HG03064 (cell line): ENCODE data around the gene PTPRU.

Source experiments
- ATAC-seq: cut with Tn5 transposase; IDR thresholded peaks from one replicate; pipeline ENCODE4 v1.9.1; 2021; ENCODE audit warnings: low read depth; ENCODE audit not compliant: unreplicated experiment

The PTPRU gene

DNA sequence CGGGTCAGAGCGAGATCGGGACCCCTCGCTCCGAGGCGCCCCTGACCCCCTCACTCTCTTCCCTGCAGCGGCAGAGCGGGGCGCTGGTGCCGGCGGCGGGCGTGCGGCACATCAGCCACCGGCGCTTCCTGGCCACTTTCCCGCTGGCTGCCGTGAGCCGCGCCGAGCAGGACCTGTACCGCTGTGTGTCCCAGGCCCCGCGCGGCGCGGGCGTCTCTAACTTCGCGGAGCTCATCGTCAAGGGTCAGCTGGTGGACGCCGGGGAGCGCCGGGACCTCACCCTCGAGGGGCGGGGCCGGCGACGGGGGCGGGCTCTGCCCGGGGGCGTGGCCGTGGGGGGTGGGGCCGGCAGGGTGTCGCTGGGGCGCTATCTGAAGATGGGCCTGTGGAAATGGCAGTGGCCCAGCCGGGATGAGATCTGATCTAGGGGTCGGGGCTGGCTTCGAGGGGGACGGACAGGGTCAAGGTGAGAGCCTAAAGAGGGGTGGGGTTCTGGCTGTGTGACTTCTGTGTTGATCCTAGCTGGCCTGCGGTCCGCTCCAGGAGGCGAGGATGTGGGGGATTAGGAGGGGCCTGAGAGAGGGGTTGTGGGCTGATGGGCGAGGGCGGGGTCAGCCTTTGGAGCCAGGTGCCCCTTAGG, 23.6 kb downstream of the PTPRU start:
- ATAC-seq: no peak

DNA sequence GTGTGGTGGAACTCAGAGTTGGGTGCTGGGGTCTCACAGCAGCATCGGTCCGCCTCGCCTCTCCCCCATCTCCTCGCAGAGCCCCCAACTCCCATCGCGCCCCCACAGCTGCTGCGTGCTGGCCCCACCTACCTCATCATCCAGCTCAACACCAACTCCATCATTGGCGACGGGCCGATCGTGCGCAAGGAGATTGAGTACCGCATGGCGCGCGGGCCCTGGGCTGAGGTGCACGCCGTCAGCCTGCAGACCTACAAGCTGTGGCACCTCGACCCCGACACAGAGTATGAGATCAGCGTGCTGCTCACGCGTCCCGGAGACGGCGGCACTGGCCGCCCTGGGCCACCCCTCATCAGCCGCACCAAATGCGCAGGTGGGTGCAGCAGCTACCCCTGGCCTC, 24.2 kb downstream of the PTPRU start:
- no peak for ATAC-seq

DNA sequence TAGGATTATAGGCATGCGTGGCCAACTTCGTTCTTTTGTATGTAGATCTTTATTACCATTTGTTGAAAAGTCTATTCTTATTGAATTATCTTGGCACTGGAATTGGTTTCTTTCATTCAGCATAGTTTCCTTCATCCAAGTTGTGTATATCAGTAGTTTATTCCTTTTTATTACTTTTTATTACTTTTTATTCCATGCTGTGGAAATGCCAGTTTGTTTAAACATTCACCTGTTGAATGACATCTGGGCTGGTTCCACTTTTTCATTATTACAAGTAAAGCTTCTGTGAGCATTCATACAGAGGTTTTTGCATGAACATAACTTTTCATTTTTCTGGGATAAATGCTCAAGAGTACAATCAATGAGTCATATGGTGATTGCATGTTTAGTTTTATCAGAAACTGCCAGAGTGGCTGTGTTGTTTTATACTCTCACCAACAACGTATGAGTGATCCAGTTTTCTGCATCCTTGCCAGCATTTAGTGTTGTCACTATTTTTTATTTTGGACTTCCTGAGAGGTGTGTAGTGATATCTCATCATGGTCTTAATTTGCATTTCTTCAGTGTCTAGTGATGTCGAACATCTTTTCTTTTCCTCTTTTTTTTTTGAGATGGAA, 28.6 kb downstream of the PTPRU start:
- ATAC-seq: no peak

DNA sequence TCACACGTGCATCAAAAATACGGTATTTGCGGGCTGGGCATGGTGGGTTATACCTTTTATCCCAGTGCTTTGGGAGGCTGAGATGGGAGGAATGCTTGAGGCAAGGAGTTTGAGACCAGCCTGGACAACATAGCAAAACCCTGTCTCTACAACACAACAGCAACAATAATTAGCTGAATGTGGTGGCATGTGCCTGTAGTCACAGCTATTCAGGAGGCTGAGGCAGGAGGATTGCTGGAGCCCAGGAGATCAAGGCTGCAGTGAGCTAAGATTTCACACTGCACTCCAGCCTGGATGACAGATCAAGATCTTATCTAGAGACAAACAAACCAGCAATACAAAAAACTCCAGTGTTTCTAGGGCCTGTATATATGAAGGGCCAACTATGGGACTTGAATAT, 30.6 kb downstream of the PTPRU start:
- no peak for ATAC-seq

DNA sequence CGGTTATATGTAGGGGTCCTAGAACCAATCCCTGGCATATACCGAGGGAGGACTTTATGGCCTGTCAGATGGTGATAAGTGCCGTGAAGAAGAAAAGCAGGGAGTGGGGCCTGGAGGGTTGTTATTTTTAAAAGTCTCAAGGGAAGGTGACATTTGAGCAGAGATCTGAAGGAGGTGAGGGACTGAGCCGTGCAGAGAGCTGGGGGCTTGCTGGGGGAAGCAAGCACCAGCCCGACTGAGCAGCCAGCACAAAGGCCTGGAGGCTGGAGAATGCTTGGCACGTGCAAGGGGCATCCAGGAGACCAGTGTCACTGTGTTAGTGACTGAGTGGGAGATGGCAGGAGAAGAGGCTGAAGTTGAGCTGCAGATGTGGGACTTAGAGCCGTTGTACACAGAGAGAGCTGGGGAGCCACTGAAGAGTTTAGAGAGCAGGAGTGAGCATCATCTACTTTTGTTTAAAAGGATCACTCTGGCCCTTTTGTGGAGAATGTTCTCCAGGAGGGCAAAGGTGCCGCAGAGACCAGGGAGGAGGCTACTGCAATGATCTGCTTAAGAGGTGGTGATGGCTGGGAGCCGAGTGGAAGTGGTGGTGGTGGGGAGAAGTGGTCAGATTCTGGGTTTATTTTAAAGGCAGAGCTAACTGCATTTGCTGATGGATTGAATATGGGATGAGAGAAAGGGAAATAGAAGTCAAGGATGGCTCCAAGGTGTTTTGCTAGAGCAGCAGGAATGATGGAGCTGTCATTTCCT, 31.2 kb downstream of the PTPRU start:
- no peak for ATAC-seq

DNA sequence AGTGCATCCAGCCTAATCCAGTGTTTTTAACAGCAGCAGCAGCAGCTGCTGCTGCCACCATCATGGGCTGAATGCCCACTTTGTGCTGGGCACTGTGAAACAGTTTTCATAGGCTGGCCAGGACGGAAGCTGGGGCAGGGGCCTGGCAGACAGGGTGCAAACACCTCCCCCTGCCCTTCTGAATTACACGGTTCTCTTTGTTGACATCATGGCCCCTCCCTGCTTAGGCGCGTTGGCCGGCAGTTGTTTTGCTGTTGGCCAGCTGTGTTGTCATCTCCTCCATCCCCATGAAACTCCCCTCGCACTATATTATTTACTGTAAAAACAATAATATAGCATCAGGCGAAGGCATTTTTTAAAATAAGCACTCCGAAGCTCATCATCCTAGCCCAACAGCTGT, 33.1 kb downstream of the PTPRU start:
- no peak for ATAC-seq

DNA sequence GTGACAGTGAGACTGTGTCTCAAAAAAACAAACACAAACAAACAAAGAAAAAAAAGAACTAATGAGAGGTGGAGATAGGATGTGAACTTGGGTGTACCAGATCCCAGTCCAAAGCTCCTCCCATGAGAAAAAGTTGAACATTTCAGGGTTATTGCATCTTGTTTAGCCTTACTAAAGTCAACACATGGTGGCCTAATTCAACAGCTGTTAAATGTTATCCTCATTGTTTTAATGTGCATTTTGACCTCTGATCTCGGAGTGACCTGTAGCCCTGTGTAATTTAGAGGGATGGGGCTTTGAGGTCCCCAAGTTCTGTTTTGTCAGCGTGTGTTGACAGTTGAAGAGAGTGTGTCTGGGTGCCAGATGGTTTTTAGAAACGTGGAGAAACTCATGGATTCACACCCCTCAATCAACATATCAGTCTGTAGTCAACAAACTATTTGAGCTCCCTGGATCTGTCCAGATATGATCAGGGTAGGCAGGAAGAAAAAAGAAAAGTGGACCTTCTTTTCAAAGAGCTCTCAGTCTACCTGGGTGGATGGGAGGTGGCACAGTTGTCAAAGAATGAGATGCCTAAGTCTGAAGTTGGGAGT, 34.7 kb downstream of the PTPRU start:
- no peak for ATAC-seq

DNA sequence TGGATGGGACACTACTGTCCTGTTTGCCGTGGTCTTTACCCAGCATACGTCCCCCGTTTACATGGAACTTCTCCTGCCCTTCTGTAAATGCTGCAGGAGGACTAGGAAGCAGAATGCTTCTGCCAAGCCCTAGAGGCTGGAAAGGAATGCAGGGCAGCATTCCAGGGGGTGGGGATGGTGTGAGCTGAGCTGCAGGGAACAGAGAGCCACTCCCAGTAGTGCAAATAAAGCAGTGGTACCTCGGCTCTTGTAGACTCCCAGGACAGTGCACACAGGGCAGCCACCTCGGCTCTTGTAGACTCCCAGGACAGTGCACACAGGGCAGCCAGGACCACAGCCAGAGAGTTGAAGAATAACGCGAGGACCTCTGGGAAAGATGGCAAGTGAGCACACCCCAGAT, 35.4 kb downstream of the PTPRU start:
- no peak for ATAC-seq

DNA sequence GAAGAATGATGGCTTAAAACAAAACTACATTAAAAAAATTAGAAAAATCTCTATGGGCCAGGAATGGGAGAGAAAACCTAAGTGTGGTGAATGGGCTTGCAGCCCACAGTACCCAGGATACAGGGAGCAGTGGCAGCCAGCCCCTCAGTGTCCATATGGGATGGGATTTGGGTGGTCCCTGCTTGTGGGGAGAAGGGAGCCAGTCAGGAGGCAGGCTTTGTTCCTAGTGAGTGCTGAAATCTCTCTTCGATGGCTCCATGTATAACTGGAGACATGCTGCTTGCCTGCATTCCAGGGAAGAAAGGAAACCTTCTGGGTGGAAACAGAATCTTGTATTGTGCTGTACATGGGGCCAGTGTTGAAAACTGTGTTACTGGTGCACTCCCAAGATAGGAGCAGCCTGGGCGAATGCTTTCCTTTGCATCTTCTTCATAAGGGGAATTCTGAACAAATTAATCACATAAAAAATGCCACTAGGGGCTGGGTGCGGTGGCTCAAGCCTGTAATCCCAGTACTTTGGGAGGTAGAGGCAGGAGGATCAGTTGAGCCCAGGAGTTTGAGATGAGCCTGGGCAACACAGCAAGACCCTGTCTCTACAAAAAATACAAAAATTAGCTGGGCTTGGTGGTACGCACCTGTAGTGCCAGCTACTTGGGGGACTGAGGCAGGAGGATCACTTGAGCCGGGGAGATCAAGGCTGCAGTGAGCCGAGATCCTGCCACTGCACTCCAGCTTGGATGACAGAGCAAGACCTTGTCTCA, 36.0 kb downstream of the PTPRU start:
- ATAC-seq: no peak

DNA sequence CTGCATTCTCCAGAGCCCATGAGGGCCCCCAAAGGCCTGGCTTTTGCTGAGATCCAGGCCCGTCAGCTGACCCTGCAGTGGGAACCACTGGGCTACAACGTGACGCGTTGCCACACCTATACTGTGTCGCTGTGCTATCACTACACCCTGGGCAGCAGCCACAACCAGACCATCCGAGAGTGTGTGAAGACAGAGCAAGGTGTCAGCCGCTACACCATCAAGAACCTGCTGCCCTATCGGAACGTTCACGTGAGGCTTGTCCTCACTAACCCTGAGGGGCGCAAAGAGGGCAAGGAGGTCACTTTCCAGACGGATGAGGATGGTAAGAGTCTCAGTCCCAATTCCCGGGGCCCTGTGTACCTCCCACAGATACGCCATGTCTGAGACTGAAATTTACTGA, 39.1 kb downstream of the PTPRU start:
- ATAC-seq: no peak

DNA sequence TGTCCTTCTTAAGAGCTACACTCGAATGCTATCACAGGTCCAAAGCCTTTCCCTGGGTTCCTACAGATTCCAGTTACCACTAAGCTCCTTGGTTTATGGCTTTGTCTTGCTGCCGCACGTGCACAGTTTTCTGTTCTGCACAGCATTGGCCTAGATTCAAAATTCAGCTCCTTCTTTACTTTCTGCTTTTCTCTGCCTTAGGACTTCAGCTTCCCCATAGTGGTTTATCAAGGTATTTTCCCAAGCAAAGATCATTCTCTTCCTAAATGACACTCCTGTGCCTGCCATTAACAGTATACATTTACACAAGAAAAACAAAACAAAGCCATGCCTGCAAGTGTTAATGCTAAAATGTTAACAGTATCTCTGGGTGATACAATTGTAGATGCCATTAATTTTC, 41.8 kb downstream of the PTPRU start:
- ATAC-seq: no peak

DNA sequence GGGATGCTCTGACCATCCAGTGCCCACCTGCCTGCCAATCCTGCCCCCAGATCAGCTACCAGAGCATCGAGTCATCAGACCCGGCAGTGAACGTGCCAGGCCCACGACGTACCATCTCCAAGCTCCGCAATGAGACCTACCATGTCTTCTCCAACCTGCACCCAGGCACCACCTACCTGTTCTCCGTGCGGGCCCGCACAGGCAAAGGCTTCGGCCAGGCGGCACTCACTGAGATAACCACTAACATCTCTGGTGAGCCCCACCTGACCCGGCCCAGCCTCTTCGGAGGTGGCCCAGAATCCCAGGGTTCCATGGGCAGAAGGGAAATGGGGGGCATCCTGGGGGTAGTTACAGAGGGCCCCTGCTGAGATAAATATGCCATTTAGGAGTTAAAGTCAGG, 43.1 kb downstream of the PTPRU start:
- no peak for ATAC-seq

DNA sequence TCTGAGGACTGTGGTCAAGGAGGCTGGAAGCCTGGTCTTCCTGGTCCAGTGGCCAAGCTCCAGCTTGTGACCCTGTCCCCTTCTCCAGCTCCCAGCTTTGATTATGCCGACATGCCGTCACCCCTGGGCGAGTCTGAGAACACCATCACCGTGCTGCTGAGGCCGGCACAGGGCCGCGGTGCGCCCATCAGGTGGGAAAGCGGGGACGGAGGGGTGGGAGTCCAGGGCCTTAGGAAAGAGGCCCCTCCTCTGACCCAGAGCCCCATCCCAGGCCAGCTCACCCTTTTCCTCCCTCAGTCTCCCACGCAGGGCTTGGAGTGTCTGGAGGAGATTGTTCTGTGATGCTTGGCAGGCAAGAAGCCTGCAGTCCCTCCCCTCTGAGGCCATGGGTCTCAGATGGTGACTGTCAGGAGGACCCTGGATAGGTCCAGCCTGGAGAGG, 43.6 kb downstream of the PTPRU start:
- ATAC-seq: no peak

DNA sequence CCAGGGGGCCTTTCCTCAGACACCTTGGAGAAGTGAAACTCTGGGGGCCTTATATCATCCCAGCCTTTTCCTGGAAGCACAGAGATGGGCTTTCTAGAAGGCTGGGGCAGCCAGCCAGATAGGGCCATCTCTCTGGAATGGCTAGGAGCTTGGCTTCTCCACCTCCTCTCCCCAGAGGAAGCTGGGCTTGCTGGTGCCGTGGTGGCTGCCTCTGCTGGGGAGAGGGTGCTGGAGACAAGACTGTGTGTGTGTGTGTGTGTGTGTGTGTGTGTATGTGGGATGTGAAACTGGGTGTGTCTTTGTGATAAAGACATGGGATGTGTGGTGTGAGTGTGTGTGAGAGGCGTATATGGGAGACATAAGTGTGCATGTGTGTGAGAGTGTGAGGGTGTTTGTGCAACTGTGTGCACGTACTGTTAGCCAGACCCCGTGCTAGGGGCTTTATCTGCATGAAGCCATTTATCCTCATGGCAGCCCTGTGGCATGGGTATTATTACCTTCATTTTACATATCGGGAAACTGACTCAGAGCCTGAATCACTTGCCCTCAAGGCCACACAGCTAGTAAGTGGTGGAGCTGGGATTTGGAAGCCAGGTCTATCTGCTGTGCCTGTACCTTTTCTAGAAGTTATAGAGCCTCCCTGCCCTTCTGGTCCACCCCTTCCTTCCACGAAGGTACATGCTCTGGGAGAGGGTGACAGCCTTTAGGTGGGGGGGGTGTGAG, 44.2 kb downstream of the PTPRU start:
- ATAC-seq: no peak

DNA sequence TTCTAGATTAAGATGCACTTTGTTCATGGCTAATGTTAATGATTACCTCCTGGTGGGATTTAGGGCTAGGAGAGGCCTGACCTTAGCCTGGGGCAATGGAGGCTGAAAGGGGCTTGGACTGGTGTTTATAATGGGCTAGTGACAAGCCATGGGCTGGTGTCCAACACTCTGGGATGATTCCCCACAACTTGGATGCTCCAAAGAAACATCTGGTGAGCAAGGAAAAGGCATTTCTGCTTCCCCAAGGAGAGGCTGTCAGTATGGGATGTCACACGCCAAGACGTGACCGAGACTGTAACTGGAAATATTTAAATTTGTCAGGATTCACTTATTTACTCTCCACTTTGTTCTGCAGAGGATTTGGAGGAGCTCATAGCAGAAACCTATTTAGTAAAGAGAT, 45.2 kb downstream of the PTPRU start:
- ATAC-seq: no peak

DNA sequence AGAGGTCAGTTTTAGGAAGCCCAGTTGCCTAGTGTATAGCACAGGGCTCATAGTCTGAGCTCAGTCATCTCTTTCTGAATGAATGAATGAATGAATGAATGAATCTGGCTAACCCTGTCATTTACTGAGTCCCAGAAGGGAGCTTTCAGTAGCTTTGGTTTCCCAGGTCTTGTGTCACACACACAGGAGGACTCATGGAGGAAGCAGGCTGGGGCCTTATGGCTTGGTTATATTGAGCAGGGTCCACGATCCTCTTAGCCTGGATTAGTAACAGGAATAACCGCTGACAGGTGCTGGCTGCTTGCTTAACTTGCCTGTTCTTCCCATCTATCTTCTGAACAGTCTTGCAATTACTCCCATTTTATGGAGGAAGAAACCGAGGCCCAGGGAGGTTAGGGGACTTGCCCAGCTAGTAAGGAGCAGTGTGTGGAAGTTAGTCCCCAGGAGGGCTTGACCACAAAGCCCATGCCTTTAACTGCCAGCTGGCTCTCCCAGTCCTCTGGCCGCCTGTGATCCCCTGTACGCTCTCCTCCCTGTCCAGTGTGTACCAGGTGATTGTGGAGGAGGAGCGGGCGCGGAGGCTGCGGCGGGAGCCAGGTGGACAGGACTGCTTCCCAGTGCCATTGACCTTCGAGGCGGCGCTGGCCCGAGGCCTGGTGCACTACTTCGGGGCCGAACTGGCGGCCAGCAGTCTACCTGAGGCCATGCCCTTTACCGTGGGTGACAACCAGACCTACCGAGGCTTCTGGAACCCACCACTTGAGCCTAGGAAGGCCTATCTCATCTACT, 46.0 kb downstream of the PTPRU start:
- ATAC-seq: no peak

DNA sequence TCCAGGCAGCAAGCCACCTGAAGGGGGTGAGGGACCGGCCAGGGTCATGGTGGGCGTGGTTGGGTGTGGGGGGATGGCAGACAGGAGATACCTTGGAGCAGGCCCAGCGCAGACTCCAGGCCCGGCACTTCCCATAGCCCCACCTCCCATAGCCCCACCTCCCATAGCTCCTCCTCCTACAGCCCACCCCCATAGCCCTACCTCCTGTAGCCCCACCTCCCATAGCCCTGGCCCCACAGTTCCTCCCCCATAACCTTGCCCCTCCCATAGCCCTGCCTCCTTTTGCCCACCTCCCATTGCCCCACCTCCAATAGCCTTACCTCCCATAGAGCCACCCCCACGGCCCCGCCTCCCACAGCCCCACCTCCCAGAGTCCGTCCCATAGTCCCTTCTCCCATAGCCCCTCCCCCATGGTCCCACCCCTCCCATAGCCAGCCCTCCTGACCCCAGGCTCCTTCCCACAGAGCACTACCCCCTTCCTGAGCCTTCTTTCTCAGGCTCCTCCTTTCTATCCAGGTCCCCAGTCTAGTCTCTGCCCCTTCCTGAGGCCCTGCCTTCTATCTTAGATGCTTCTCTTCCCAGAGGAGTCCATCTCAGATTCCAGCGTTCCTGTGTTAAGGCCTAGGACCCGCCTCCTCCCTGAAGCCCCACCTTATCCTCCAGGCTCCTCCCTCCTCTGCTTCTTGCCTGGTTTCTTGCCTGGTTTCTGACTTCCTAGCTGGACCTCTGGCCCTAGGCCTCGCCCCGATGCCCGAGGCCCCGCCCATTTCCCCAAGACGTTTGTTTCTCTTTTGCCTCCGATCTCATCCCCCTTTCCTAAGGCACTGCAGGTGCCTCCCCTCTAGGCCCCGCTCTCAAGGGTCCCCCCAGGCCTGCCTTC, 46.8 kb downstream of the PTPRU start:
- no peak for ATAC-seq

DNA sequence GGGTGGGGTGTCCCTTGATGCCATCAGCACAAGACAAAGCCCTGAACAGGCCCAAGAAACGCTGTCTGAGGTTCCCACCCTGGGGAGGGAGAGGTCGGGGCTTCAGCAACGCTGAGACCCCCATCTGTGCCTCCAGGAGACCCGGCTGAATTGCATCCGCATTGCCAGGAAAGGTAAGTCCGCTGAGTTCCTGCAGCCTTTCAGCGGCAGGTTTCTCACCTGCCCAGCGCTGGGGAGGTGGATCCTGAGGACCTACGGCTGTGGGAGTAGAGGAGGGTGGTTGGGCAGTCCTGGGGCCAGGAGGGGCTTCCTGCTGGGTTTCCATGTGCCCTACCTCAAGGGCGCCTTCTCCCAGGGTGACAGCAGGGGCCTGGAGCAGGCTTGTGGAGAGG, 47.5 kb downstream of the PTPRU start:
- no peak for ATAC-seq
